Calu3 (cell line): ENCODE results near the gene FBXO41. TPM values are rescaled to one million over a fixed set of nuclear protein-coding genes. Genes with fewer than 3 reads are reported as not detected.

Experiments
- BruUV-seq: library from RNA; stranded (reverse); fragments of 400-500 nt; replicated peaks from 2 replicates; lab custom pipeline; 2021; lab: Mats Ljungman, UMichigan
- CTCF ChIA-PET: fragments of 300-600 bp; sonication (Branson Sonifier 250); formaldehyde crosslinking; loops from one replicate; lab custom pipeline; 2022; ENCODE audit warnings: antibody characterized with exemption; lab: Charles Lee
- DNase-seq: peaks from one replicate; pipeline ENCODE4 v3.0.0; 2022
- H3K27ac Mint-ChIP-seq: one replicate; pipeline ENCODE4 v1.8.0; 2022; ENCODE audit warnings: mixed read lengths; ENCODE audit not compliant: unreplicated experiment
- H3K27me3 Mint-ChIP-seq: one replicate; pipeline ENCODE4 v1.8.0; 2022; ENCODE audit warnings: mixed read lengths; ENCODE audit not compliant: unreplicated experiment
- H3K36me3 Mint-ChIP-seq: one replicate; pipeline ENCODE4 v1.8.0; 2022; ENCODE audit warnings: mild to moderate bottlenecking, moderate library complexity, mixed read lengths; ENCODE audit not compliant: insufficient read depth, unreplicated experiment
- H3K4me1 Mint-ChIP-seq: one replicate; pipeline ENCODE4 v1.8.0; 2022; ENCODE audit warnings: mild to moderate bottlenecking, low read depth, mixed read lengths; ENCODE audit not compliant: unreplicated experiment
- H3K4me3 Mint-ChIP-seq: one replicate; pipeline ENCODE4 v1.8.0; 2022; ENCODE audit warnings: mild to moderate bottlenecking, low read depth, moderate library complexity, mixed read lengths; ENCODE audit not compliant: unreplicated experiment
- H3K9me3 Mint-ChIP-seq: one replicate; pipeline ENCODE4 v1.8.0; 2022; ENCODE audit warnings: low read depth, mixed read lengths; ENCODE audit not compliant: unreplicated experiment
- CTCF ChIP-seq: fragments of 200-600 bp; IDR thresholded peaks from one replicate; pipeline ENCODE4 v1.8.0; 2022; ENCODE audit warnings: antibody characterized with exemption; ENCODE audit not compliant: unreplicated experiment
- intact Hi-C: fragments of 100-400 bp; cut with micrococcal nuclease; formaldehyde crosslinking; loops from one replicate; pipeline ENCODE4 v1.10.0; 2022; ENCODE audit not compliant: unreplicated experiment
- total RNA-seq: library from RNA; stranded (reverse); gene quantifications from 2 replicates; pipeline ENCODE4 v1.2.3, GENCODE V29; 2022

FBXO41 gene
- total RNA-seq, 1 experiment from 2014 or later, result 15.0 TPM

GRCh38 chr2:73214120-73215035 lies 69.9 kb downstream of the FBXO41 start, which contains the start of gene SMYD5:
SMYD5 (plus strand) TSS chr2:73214245; CDS start chr2:73214267, 22 bp downstream.
- intact Hi-C loops, result loop anchor here (5.0 kb wide), 1 partner anchor 37 kb away; no protein-coding TSS in a partner anchor
- CTCF ChIA-PET, result interaction anchor here (0.8 to 3.1 kb wide), 3 partner anchors 13 to 76 kb away, joined by 4 to 38 read pairs (median 5); no protein-coding TSS in a partner anchor
- H3K36me3 Mint-ChIP-seq, result peaks cover 27% of the 10 kb centered on the region
- peak; percentile 85 for DNase-seq
- TSS peak; percentile 59 for BruUV-seq
- peaks cover 37% of the 10 kb centered on the region for H3K4me1 Mint-ChIP-seq
- H3K27me3 Mint-ChIP-seq, result peaks cover 15% of the 10 kb centered on the region
- H3K4me3 Mint-ChIP-seq, result peak within 1 kb of the TSS; percentile 97
- H3K27ac Mint-ChIP-seq, result peak within 1 kb of the TSS; percentile 84
- H3K9me3 Mint-ChIP-seq, result no peaks in the 10 kb centered on the region
- no peak for TF ChIP-seq CTCF

- no TSS peak for BruUV-seq
- CTCF ChIA-PET, result interaction anchor here (0.8 to 3.1 kb wide), 9 partner anchors 11 to 325 kb away, joined by 3 to 38 read pairs (median 6); partner anchors contain the start of genes CCT7, NOTO and PRADC1
- Mint-ChIP-seq H3K4me1 (peaks cover 37% of the 10 kb centered on the region), H3K27me3 (peaks cover 32% of the 10 kb centered on the region), H3K4me3 (no peak overlapping the region), H3K9me3 (no peaks in the 10 kb centered on the region), H3K36me3 (peaks cover 23% of the 10 kb centered on the region), H3K27ac (no peak overlapping the region)
- DNase-seq, result peak; percentile 82
- intact Hi-C loops, result loop anchor here (5.0 kb wide), 1 partner anchor 35 kb away; no protein-coding TSS in a partner anchor
- TF ChIP-seq CTCF, result peak; percentile 87
Observed at GRCh38 chr2:73212448-73213176, 71.7 kb downstream of the FBXO41 start.

GRCh38 chr2:73212098-73212447 lies 72.2 kb downstream of the FBXO41 start:
- no peak for DNase-seq
- BruUV-seq, result no TSS peak
- Mint-ChIP-seq H3K27me3 (peaks cover 37% of the 10 kb centered on the region), H3K4me3 (no peak overlapping the region), H3K9me3 (no peaks in the 10 kb centered on the region), H3K27ac (no peak overlapping the region), H3K4me1 (peaks cover 37% of the 10 kb centered on the region), H3K36me3 (peaks cover 23% of the 10 kb centered on the region)
- CTCF ChIA-PET, result interaction anchor here (0.8 to 3.1 kb wide), 8 partner anchors 16 to 324 kb away, joined by 3 to 38 read pairs (median 6); partner anchors contain the start of genes CCT7 and PRADC1
- intact Hi-C loops, result loop anchor here (5.0 kb wide), 1 partner anchor 35 kb away; no protein-coding TSS in a partner anchor
- no peak for TF ChIP-seq CTCF

GRCh38 chr2:73210696-73211095 lies 73.6 kb downstream of the FBXO41 start:
- H3K27me3 Mint-ChIP-seq, result peaks cover 38% of the 10 kb centered on the region
- no peak for DNase-seq
- H3K4me3 Mint-ChIP-seq, result no peak overlapping the region
- BruUV-seq, result no TSS peak
- no peak for TF ChIP-seq CTCF
- intact Hi-C loops, result loop anchor here (5.0 kb wide), 1 partner anchor 33 kb away; no protein-coding TSS in a partner anchor
- peaks cover 35% of the 10 kb centered on the region for H3K4me1 Mint-ChIP-seq
- H3K9me3 Mint-ChIP-seq, result no peaks in the 10 kb centered on the region
- H3K36me3 Mint-ChIP-seq, result peaks cover 23% of the 10 kb centered on the region
- CTCF ChIA-PET, result interaction anchor here (1.5 kb wide), 1 partner anchor 33 kb away, joined by 6 read pairs; no protein-coding TSS in a partner anchor
- no peak overlapping the region for H3K27ac Mint-ChIP-seq
